Ishikawa (cell line): ENCODE results near the gene TGFB1.

Source experiments
- CEBPB ChIP-seq: IDR thresholded peaks from 2 replicates; pipeline ENCODE4 v1.6.1; 2012
- CREB1 ChIP-seq: IDR thresholded peaks from 2 replicates; pipeline ENCODE4 v1.6.1; 2012; ENCODE audit warnings: low read depth
- EGR1 ChIP-seq: IDR thresholded peaks from 2 replicates; pipeline ENCODE4 v1.6.1; 2012
- EP300 ChIP-seq: IDR thresholded peaks from 2 replicates; pipeline ENCODE4 v1.6.1; 2012; ENCODE audit warnings: borderline replicate concordance
- FOXM1 ChIP-seq: IDR thresholded peaks from 2 replicates; pipeline ENCODE4 v1.6.1; 2012; ENCODE audit warnings: low read depth, borderline replicate concordance
- MAX ChIP-seq: IDR thresholded peaks from 2 replicates; pipeline ENCODE4 v1.6.1; 2012
- NFIC ChIP-seq: IDR thresholded peaks from 2 replicates; pipeline ENCODE4 v1.6.1; 2012
- RAD21 ChIP-seq: IDR thresholded peaks from 2 replicates; pipeline ENCODE4 v1.6.1; 2012; ENCODE audit warnings: low read depth
- REST ChIP-seq: IDR thresholded peaks from 2 replicates; pipeline ENCODE4 v1.6.1; 2012; ENCODE audit warnings: low read depth, mild to moderate bottlenecking
- TAF1 ChIP-seq: IDR thresholded peaks from 2 replicates; pipeline ENCODE4 v1.6.1; 2012; ENCODE audit warnings: low read depth, mild to moderate bottlenecking
- TCF12 ChIP-seq: IDR thresholded peaks from 2 replicates; pipeline ENCODE4 v1.6.1; 2012; ENCODE audit warnings: low read depth
- TEAD4 ChIP-seq: IDR thresholded peaks from 2 replicates; pipeline ENCODE4 v1.6.1; 2012
- USF1 ChIP-seq: IDR thresholded peaks from 2 replicates; pipeline ENCODE4 v1.6.1; 2012
- YY1 ChIP-seq: IDR thresholded peaks from 2 replicates; pipeline ENCODE4 v1.6.1; 2012; ENCODE audit warnings: low read depth
- ZBTB7A ChIP-seq: IDR thresholded peaks from 2 replicates; pipeline ENCODE4 v1.6.1; 2012; ENCODE audit warnings: low read depth

TGFB1 gene

GRCh38 chr19:41304706-41305483 lies 48.8 kb downstream of the TGFB1 start:
- TF ChIP-seq TAF1: no peak
- no peak for TF ChIP-seq USF1
- no peak for TF ChIP-seq FOXM1
- TF ChIP-seq EGR1: no peak
- TF ChIP-seq NFIC: no peak
- TF ChIP-seq CEBPB: no peak
- TF ChIP-seq EP300: no peak
- TF ChIP-seq REST: no peak
- no peak for TF ChIP-seq TCF12
- no peak for TF ChIP-seq MAX
- TF ChIP-seq YY1: no peak
- no peak for TF ChIP-seq CREB1
- no peak for TF ChIP-seq TEAD4
- TF ChIP-seq ZBTB7A: no peak
- no peak for TF ChIP-seq RAD21

GRCh38 chr19:41303954-41304353 lies 49.8 kb downstream of the TGFB1 start:
- TF ChIP-seq EGR1 (no peak), FOXM1 (no peak), CEBPB (no peak)

- TF ChIP-seq EP300 (no peak), EGR1 (no peak), TEAD4 (no peak), MAX (no peak), TCF12 (no peak), FOXM1 (no peak), USF1 (no peak), CREB1 (no peak), ZBTB7A (no peak), TAF1 (no peak), NFIC (no peak), CEBPB (no peak)
These were observed 50.9 kb downstream of the TGFB1 start for GRCh38 chr19:41302624-41303351.

GRCh38 chr19:41300555-41300954 lies 53.2 kb downstream of the TGFB1 start:
- no peak for TF ChIP-seq TEAD4
- no peak for TF ChIP-seq CREB1
- TF ChIP-seq CEBPB: no peak
- no peak for TF ChIP-seq TAF1
- no peak for TF ChIP-seq ZBTB7A
- no peak for TF ChIP-seq USF1
- no peak for TF ChIP-seq EP300
- no peak for TF ChIP-seq EGR1
- no peak for TF ChIP-seq YY1
- TF ChIP-seq RAD21: no peak
- TF ChIP-seq FOXM1: no peak
- no peak for TF ChIP-seq NFIC

GRCh38 chr19:41299755-41300089 lies 54.0 kb downstream of the TGFB1 start:
- TF ChIP-seq RAD21: no peak
- no peak for TF ChIP-seq CEBPB
- no peak for TF ChIP-seq TCF12
- TF ChIP-seq EGR1: no peak
- TF ChIP-seq ZBTB7A: no peak
- no peak for TF ChIP-seq REST
- TF ChIP-seq YY1: no peak
- no peak for TF ChIP-seq TEAD4
- no peak for TF ChIP-seq FOXM1
- TF ChIP-seq NFIC: no peak
- no peak for TF ChIP-seq CREB1
- TF ChIP-seq MAX: no peak
- no peak for TF ChIP-seq TAF1
